ENCODE data around the gene CD6. TPM values are rescaled to one million over a fixed set of nuclear protein-coding genes. Genes with fewer than 3 reads are reported as not detected.

CD6 gene
- total RNA-seq, 2 experiments from 2014 or later = 286 to 377 TPM

DNA sequence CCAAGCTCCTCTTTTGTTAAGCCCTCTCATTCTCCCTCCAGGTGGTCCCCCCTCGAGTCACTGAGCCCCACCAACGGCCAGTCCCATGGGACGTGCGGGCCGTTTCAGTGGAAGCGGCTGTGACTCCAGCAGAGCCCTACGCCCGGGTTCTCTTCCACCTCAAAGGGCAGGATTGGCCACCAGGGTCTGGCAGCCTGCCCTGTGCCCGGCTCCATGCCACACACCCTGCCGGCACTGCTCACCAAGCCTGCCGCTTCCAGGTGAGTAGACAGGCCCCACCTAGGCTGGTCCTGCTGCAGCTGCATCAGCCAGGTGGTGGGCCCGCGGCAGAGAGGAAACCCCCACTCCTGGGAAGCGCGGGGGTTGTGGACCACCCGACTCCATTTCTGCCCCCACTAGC is 43.9 kb upstream of the CD6 start:
- ATAC-seq (no peak), DNase-seq (no peak)
- peaks cover 17% of the 10 kb centered on the region for H3K27me3 Mint-ChIP-seq
- ChIA-PET CTCF (interaction anchor here (0.6 to 1.4 kb wide), 3 partner anchors 22 to 339 kb away, joined by 3 to 4 read pairs (median 3); no protein-coding TSS in a partner anchor), POLR2A (interaction anchor here (0.5 to 1.7 kb wide), 3 partner anchors 10 to 13 kb away, joined by 3 to 5 read pairs (median 5); no protein-coding TSS in a partner anchor)
- no peak overlapping the region for H3K27ac Mint-ChIP-seq
- intact Hi-C loops (cut with DNase I, micrococcal nuclease) = no loop called here
- H3K4me3 Mint-ChIP-seq = no peak overlapping the region
- H3K36me3 Mint-ChIP-seq (ENCODE audit: low read depth) = peaks cover 11% of the 10 kb centered on the region
- no peaks in the 10 kb centered on the region for H3K9me3 Mint-ChIP-seq (ENCODE audit: low read depth)
- peaks cover 14% of the 10 kb centered on the region for H3K4me1 Mint-ChIP-seq

DNA sequence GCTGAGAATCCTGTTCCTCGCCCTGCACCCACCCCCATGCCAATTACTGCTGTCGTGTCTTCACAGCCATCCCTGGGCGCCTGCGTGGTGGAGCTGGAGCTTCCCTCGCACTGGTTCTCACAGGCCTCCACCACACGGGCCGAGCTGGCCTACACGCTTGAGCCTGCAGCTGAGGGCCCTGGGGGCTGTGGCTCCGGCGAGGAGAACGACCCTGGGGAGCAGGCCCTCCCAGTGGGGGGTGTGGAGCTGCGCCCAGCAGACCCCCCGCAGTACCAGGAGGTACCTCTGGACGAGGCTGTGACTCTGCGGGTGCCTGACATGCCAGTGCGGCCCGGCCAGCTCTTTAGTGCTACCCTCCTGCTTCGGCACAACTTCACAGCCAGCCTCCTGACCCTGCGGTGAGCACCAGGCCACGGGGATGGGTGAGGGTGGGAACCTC is 42.9 kb upstream of the CD6 start:
- H3K9me3 Mint-ChIP-seq (ENCODE audit: low read depth) = no peaks in the 10 kb centered on the region
- H3K4me3 Mint-ChIP-seq = no peak overlapping the region
- ATAC-seq (no peak), DNase-seq (no peak)
- H3K27ac Mint-ChIP-seq = no peak overlapping the region
- intact Hi-C loops (cut with DNase I, micrococcal nuclease) = no loop called here
- ChIA-PET POLR2A (interaction anchor here (1.7 kb wide), 1 partner anchor 13 kb away, joined by 5 read pairs; no protein-coding TSS in a partner anchor), CTCF (interaction anchor here (0.6 to 1.1 kb wide), 4 partner anchors 13 to 89 kb away, joined by 3 to 4 read pairs (median 3); no protein-coding TSS in a partner anchor)
- peaks cover 2% of the 10 kb centered on the region for H3K36me3 Mint-ChIP-seq (ENCODE audit: low read depth)
- peaks cover 17% of the 10 kb centered on the region for H3K27me3 Mint-ChIP-seq
- H3K4me1 Mint-ChIP-seq = peaks cover 14% of the 10 kb centered on the region

DNA sequence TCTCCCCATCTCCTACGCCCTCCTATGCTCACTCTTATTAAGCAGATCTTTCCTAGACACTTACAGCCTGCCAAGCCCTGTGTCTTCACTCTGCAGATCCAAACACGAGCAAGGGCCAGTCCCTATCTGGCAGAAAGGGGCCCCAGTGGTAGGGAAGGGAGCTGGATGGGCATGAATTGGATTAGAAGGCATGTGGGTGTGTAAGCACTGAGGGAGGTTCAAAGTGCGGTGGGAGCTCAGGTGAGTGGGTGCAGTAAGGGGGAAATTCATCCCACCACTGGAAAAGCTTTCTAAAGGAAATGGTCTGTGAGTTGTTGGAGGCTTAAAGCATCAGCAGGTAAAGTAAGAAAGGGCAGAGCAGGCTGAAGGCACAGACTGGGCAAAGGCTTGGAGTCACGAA is 41.7 kb upstream of the CD6 start:
- no peaks in the 10 kb centered on the region for H3K36me3 Mint-ChIP-seq (ENCODE audit: low read depth)
- no peak for DNase-seq
- H3K4me3 Mint-ChIP-seq = no peak overlapping the region
- H3K27me3 Mint-ChIP-seq = peaks cover 17% of the 10 kb centered on the region
- H3K27ac Mint-ChIP-seq = no peak overlapping the region
- ATAC-seq = no peak
- POLR2A ChIA-PET = no interaction called here
- CTCF ChIA-PET = interaction anchor here (0.8 kb wide), 1 partner anchor 10 kb away, joined by 3 read pairs; no protein-coding TSS in a partner anchor
- H3K4me1 Mint-ChIP-seq = peaks cover 11% of the 10 kb centered on the region
- H3K9me3 Mint-ChIP-seq (ENCODE audit: low read depth) = no peaks in the 10 kb centered on the region
- intact Hi-C loops (cut with DNase I, micrococcal nuclease) = no loop called here

DNA sequence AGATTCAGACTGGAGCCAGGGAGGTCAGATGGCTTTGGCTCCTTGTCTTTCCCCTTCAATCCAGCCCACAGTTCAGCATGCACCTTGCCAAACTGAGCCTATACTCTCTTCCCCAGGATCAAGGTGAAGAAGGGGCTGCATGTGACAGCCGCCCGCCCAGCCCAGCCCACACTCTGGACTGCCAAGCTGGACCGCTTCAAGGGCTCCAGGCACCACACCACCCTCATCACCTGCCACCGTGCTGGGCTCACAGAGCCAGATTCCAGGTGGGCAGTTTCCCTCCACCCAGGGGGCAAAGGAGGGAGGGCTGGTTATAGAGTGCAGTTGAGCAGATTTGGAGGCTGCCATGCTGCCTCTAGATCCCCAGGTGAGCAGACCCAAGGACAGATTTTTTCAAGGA is 41.1 kb upstream of the CD6 start:
- Mint-ChIP-seq H3K4me3 (no peak overlapping the region), H3K36me3 (ENCODE audit: low read depth) (no peaks in the 10 kb centered on the region), H3K9me3 (ENCODE audit: low read depth) (no peaks in the 10 kb centered on the region), H3K27ac (no peak overlapping the region), H3K4me1 (peaks cover 6% of the 10 kb centered on the region), H3K27me3 (peaks cover 13% of the 10 kb centered on the region)
- ChIA-PET POLR2A (no interaction called here), CTCF (no interaction called here)
- intact Hi-C loops (cut with DNase I, micrococcal nuclease) = no loop called here
- no peak for DNase-seq
- ATAC-seq = no peak

DNA sequence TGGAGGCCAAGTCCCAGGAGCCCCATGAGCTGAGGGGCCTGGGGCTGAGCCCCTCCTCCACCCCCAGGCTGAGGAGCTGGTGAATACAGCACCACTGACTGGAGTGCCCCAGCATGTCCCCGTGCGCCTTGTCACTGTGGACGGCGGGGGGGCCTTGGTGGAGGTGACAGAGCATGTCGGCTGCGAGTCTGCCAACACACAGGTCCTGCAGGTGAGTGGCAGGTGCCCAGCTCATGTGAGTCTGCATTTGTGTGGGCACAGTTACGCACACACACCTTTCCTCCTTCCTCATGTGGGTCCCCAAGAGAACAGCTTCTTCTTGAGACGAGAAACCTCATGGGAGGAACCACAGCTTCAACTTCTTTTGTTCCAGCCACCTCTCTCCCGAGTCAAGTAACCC is 39.6 kb upstream of the CD6 start:
- CTCF ChIA-PET = interaction anchor here (0.7 to 1.1 kb wide), 2 partner anchors 34 to 100 kb away, joined by 3 read pairs; no protein-coding TSS in a partner anchor
- ATAC-seq = no peak
- Mint-ChIP-seq H3K36me3 (ENCODE audit: low read depth) (no peaks in the 10 kb centered on the region), H3K4me3 (no peak overlapping the region), H3K27me3 (peaks cover 5% of the 10 kb centered on the region), H3K9me3 (ENCODE audit: low read depth) (no peaks in the 10 kb centered on the region), H3K4me1 (no peaks in the 10 kb centered on the region), H3K27ac (no peak overlapping the region)
- POLR2A ChIA-PET = no interaction called here
- DNase-seq = no peak
- intact Hi-C loops (cut with DNase I, micrococcal nuclease) = no loop called here

DNA sequence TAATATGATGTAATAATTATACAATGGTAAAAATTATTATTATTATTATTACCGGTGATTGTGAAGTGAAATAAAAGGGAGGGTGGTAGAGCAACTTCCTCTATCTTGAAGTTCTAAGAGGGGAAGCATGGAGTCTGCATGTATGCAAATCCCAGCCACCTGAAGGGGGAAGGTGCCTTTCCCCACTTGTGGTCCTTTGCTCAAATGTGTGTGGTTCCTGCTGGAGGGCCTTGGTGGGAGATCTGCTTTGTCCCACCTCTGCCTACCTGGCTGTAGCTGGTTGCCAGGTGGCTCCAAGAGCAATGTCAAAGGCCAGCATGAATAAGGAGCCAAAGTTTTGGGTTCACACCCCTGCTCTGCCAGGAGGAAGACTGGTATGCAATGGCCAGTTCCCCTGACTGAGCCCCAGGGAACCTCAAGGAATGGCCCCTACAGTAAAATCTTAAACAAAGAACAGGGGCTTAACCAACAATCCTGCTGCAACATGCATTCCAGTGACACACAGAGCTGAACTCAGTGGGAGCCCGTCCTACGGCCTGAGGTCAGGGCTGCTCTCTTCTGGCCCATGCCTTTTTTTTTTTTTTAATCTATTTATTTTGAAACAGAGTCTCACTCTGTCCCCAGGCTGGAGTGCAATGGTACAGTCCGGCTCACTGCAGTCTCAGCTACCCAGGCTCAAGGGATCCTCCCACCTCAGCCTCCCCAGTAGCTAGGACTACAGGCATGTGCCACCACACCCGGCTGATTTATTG is 38.7 kb upstream of the CD6 start:
- H3K36me3 Mint-ChIP-seq (ENCODE audit: low read depth) = no peaks in the 10 kb centered on the region
- H3K27me3 Mint-ChIP-seq = peaks cover 5% of the 10 kb centered on the region
- no peaks in the 10 kb centered on the region for H3K9me3 Mint-ChIP-seq (ENCODE audit: low read depth)
- H3K4me3 Mint-ChIP-seq = no peak overlapping the region
- H3K27ac Mint-ChIP-seq = no peak overlapping the region
- no peaks in the 10 kb centered on the region for H3K4me1 Mint-ChIP-seq
- intact Hi-C loops (cut with DNase I, micrococcal nuclease) = no loop called here
- ChIA-PET CTCF (interaction anchor here (0.6 to 1.1 kb wide), 2 partner anchors 34 to 209 kb away, joined by 3 read pairs; no protein-coding TSS in a partner anchor), POLR2A (no interaction called here)
- DNase-seq = no peak
- no peak for ATAC-seq

DNA sequence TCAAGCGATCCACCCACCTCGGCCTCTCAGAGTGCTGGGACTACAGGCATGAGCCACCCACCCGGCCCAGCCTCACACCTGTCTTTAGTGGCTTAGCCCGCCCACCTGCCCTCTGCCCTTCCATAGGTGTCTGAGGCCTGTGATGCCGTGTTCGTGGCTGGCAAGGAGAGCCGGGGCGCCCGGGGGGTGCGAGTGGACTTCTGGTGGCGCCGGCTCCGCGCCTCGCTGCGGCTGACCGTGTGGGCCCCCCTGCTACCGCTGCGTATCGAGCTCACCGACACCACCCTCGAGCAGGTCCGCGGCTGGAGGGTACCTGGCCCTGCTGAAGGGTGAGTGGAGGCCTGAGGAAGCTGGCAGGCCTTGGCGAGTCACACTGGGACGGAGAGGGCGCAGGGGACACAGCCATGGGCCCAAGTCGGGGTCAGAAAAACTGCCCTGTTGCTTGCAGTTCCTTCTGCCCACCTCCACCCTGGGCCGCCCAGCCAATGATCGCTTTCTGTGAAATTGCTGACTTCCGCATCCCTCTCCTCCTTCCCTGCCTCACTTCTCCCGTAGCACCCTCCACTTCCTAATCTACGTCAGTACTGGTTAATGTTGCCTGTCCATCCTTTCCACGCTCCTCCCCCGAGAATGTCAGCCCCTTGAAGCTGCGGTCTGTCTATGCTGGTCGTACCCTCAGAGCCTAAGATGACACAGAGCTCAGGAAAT is 37.9 kb upstream of the CD6 start:
- ChIA-PET POLR2A (no interaction called here), CTCF (no interaction called here)
- intact Hi-C loops (cut with DNase I, micrococcal nuclease) = no loop called here
- no peak for ATAC-seq
- Mint-ChIP-seq H3K4me3 (no peak overlapping the region), H3K27me3 (peaks cover 5% of the 10 kb centered on the region), H3K27ac (no peak overlapping the region), H3K4me1 (no peaks in the 10 kb centered on the region), H3K9me3 (ENCODE audit: low read depth) (no peaks in the 10 kb centered on the region), H3K36me3 (ENCODE audit: low read depth) (no peaks in the 10 kb centered on the region)
- no peak for DNase-seq

DNA sequence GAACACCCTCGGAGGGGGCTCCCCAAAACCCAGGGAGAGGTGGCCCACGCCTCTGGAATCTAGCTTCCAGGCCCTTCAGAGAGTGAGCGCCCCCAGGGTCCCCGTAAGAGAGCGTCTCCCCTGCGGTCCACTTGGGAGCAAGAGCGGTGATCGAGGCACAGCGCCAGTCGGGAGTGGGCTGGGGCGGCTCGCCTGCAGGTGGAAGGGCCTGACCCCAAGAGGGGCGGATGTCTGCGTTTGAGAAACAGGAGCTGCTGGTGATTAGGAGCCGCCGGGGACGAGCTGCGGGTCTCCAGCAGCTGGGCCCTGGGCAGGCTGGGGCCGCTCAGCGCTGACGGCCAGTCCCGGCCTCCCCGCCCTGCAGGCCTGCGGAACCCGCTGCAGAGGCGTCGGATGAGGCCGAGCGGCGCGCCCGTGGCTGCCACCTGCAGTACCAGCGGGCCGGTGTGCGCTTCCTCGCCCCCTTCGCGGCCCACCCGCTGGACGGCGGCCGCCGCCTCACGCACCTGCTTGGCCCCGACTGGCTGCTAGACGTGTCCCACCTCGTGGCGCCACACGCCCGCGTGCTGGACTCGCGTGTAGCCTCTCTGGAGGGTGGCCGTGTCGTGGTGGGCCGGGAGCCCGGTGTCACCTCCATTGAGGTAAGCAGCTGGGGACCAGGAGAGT is 37.2 kb upstream of the CD6 start:
- DNase-seq (no peak), ATAC-seq (no peak)
- no peaks in the 10 kb centered on the region for H3K9me3 Mint-ChIP-seq (ENCODE audit: low read depth)
- H3K27me3 Mint-ChIP-seq = peaks cover 5% of the 10 kb centered on the region
- no peak overlapping the region for H3K27ac Mint-ChIP-seq
- no peaks in the 10 kb centered on the region for H3K4me1 Mint-ChIP-seq
- POLR2A ChIA-PET = no interaction called here
- H3K36me3 Mint-ChIP-seq (ENCODE audit: low read depth) = no peaks in the 10 kb centered on the region
- intact Hi-C loops (cut with DNase I, micrococcal nuclease) = no loop called here
- CTCF ChIA-PET = interaction anchor here (1.0 kb wide), 1 partner anchor 11 kb away, joined by 3 read pairs; no protein-coding TSS in a partner anchor
- H3K4me3 Mint-ChIP-seq = no peak overlapping the region

DNA sequence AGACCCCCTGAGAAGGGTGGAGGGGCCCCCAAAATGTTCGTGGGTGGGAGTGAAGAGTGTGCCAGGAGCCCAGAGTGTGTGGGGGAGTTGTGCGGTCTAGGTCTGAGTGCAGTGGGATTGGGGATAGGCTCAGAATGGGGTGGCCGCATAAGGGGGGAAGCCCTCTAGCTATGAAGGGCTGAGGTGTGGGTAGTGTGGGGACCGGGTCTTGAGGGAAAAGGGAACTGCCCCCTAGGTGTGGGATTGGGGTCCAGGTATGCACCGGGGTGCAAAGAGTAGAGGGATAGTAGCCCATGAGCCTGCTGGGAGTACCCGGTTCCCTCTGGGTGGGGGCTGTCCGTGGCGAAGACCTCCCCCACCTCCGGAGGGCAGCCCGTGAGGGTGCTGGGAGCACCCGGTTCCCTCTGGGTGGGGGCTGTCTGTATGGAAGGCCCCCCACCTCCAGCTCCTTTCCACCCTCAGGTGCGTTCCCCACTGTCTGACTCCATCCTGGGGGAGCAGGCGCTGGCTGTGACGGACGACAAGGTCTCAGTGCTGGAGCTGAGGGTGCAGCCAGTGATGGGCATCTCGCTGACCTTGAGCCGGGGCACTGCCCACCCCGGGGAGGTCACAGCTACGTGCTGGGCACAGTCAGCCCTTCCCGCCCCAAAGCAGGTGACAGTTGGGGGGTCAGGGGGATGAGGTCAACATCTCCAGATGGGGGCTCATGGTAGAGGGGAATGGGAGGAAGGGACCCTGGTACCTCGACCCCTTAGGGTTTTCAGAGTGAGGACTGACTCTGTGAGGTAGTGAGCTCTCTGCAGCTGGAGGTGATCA is 36.5 kb upstream of the CD6 start:
- H3K4me3 Mint-ChIP-seq = no peak overlapping the region
- POLR2A ChIA-PET = no interaction called here
- peaks cover under 1% of the 10 kb centered on the region for H3K27me3 Mint-ChIP-seq
- ATAC-seq = no peak
- CTCF ChIA-PET = interaction anchor here (1.0 kb wide), 1 partner anchor 11 kb away, joined by 3 read pairs; no protein-coding TSS in a partner anchor
- DNase-seq = no peak
- H3K9me3 Mint-ChIP-seq (ENCODE audit: low read depth) = no peaks in the 10 kb centered on the region
- intact Hi-C loops (cut with DNase I, micrococcal nuclease) = no loop called here
- no peaks in the 10 kb centered on the region for H3K36me3 Mint-ChIP-seq (ENCODE audit: low read depth)
- no peak overlapping the region for H3K27ac Mint-ChIP-seq
- peaks cover 3% of the 10 kb centered on the region for H3K4me1 Mint-ChIP-seq

DNA sequence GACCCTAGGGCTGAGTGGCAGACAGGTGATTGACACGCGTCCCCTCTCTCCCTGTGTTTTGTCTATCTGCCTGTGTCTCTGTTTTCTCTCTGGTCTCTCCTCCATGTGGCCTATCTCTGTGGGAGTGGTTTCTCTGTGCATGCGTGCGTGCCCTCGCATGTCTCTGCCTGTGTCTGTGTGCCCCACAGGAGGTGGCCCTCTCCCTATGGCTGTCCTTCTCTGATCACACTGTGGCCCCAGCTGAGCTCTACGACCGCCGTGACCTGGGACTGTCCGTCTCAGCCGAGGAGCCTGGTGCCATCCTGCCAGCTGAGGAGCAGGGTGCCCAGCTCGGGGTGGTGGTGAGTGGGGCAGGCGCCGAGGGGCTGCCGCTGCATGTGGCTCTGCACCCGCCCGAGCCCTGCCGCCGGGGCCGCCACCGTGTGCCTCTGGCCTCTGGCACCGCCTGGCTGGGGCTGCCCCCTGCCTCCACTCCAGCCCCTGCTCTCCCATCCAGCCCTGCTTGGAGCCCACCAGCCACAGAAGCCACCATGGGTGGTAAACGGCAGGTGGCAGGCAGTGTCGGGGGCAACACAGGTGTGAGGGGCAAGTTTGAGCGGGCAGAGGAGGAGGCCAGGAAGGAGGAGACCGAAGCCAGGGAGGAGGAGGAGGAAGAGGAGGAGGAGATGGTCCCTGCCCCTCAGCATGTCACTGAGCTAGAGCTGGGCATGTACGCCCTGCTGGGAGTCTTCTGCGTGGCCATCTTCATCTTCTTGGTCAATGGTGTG is 35.6 kb upstream of the CD6 start:
- DNase-seq = no peak
- no peak for ATAC-seq
- Mint-ChIP-seq H3K27me3 (no peaks in the 10 kb centered on the region), H3K4me3 (no peak overlapping the region), H3K4me1 (peaks cover 5% of the 10 kb centered on the region), H3K27ac (no peak overlapping the region), H3K36me3 (ENCODE audit: low read depth) (no peaks in the 10 kb centered on the region), H3K9me3 (ENCODE audit: low read depth) (no peaks in the 10 kb centered on the region)
- ChIA-PET CTCF (no interaction called here), POLR2A (no interaction called here)
- intact Hi-C loops (cut with DNase I, micrococcal nuclease) = no loop called here
